ENCODE measurements around the gene GTF2H3. TPM values are rescaled to one million over a fixed set of nuclear protein-coding genes. Genes with fewer than 3 reads are reported as not detected.

The GTF2H3 gene
- total RNA-seq, 3 donors from 2014 or later: 20.6 to 24.4 (median 22.6) TPM

- Histone ChIP-seq H3K4me3 (no peak overlapping the region), H3K4me1 (ENCODE audit: low read depth) (no peaks in the 10 kb centered on the region), H3K36me3 (ENCODE audit: low read depth) (no peaks in the 10 kb centered on the region), H3K9me3 (no peaks in the 10 kb centered on the region)
- DNase-seq (no peak), ATAC-seq (no peak)
- TF ChIP-seq CTCF (IDR thresholded peaks at IDR 0.05): no peak
- intact Hi-C loops (cut with DNase I, micrococcal nuclease): no loop called here
These were observed 26.5 kb downstream of the GTF2H3 start for GRCh38 chr12:123659996-123660727.

- Histone ChIP-seq H3K4me1 (ENCODE audit: low read depth) (peaks cover 9% of the 10 kb centered on the region), H3K4me3 (no peak overlapping the region), H3K9me3 (no peaks in the 10 kb centered on the region), H3K36me3 (ENCODE audit: low read depth) (no peaks in the 10 kb centered on the region)
- no peak for ATAC-seq
- TF ChIP-seq CTCF (IDR thresholded peaks at IDR 0.05): no peak
- intact Hi-C loops (cut with DNase I, micrococcal nuclease): no loop called here
- no peak for DNase-seq
These were observed 34.1 kb downstream of the GTF2H3 start for GRCh38 chr12:123667771-123668170.

GRCh38 chr12:123670882-123671728 is 37.5 kb downstream of the GTF2H3 start, which contains the start of gene TCTN2:
TCTN2 (plus strand) TSS chr12:123671113; CDS start chr12:123671241, 128 bp downstream.
- ATAC-seq (peak; percentile 100), DNase-seq (peak; percentile 95 to 96 (median 96))
- Histone ChIP-seq H3K4me3 (peak within 1 kb of the TSS; percentile 82), H3K36me3 (ENCODE audit: low read depth) (no peaks in the 10 kb centered on the region), H3K9me3 (no peaks in the 10 kb centered on the region), H3K4me1 (ENCODE audit: low read depth) (peaks cover 9% of the 10 kb centered on the region)
- intact Hi-C loops (cut with DNase I, micrococcal nuclease): no loop called here
- no peak for TF ChIP-seq CTCF (IDR thresholded peaks at IDR 0.05)

- Histone ChIP-seq H3K9me3 (no peaks in the 10 kb centered on the region), H3K36me3 (ENCODE audit: low read depth) (no peaks in the 10 kb centered on the region), H3K4me3 (no peak overlapping the region), H3K4me1 (ENCODE audit: low read depth) (peaks cover 9% of the 10 kb centered on the region)
- no peak for ATAC-seq
- TF ChIP-seq CTCF (IDR thresholded peaks at IDR 0.05): no peak
- intact Hi-C loops (cut with DNase I, micrococcal nuclease): no loop called here
- no peak for DNase-seq
These were observed 38.2 kb downstream of the GTF2H3 start for GRCh38 chr12:123671876-123672275.

- TF ChIP-seq CTCF (IDR thresholded peaks at IDR 0.05): no peak
- Histone ChIP-seq H3K9me3 (no peaks in the 10 kb centered on the region), H3K4me3 (no peak overlapping the region), H3K36me3 (ENCODE audit: low read depth) (no peaks in the 10 kb centered on the region), H3K4me1 (ENCODE audit: low read depth) (peaks cover 9% of the 10 kb centered on the region)
- no peak for DNase-seq
- no peak for ATAC-seq
- intact Hi-C loops (cut with DNase I, micrococcal nuclease): no loop called here
These were observed 41.8 kb downstream of the GTF2H3 start for GRCh38 chr12:123675436-123675835.
